ENCODE data around the gene NEURL4.
A peak's percentile ranks its signal among the peaks of the same experiment; 100 is the strongest.
"Not testable (repeated sequence)": the region's sequence is repeated elsewhere in the genome, so short reads cannot be mapped to it uniquely, and the experiment has no call there.

Gene NEURL4

GRCh38 chr17:7354262-7354843, 25.2 kb upstream of the NEURL4 start:
- H3K4me3 Mint-ChIP-seq = no peak overlapping the region
- peaks cover 22% of the 10 kb centered on the region for H3K4me1 Mint-ChIP-seq (ENCODE audit: low read depth)
- no peaks in the 10 kb centered on the region for H3K9me3 Mint-ChIP-seq (ENCODE audit: low read depth)
- no peaks in the 10 kb centered on the region for H3K27me3 Mint-ChIP-seq
- H3K27ac Mint-ChIP-seq = peak overlapping the region; percentile 2
- H3K36me3 Mint-ChIP-seq = no peaks in the 10 kb centered on the region

DNA sequence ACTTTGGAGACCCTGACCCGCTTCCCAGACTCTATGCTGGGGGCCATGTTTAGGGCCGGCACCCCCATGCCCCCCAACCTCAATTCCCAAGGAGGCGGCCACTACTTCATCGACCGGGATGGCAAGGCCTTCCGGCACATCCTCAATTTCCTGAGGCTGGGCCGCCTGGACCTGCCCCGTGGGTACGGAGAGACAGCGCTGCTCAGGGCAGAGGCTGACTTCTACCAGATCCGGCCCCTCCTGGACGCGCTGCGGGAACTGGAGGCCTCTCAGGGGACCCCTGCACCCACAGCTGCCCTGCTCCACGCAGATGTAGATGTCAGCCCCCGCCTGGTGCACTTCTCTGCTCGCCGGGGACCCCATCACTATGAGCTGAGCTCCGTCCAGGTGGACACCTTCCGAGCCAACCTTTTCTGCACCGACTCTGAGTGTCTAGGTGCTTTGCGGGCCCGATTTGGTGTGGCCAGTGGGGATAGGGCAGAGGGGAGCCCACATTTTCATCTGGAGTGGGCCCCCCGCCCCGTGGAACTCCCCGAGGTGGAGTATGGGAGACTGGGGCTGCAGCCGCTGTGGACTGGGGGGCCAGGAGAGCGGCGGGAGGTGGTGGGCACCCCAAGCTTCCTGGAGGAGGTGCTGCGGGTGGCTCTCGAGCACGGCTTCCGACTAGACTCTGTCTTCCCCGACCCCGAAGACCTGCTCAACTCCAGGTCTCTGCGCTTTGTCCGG, 23.9 kb upstream of the NEURL4 start:
- Mint-ChIP-seq H3K9me3 (ENCODE audit: low read depth) (no peaks in the 10 kb centered on the region), H3K4me1 (ENCODE audit: low read depth) (peaks cover 24% of the 10 kb centered on the region), H3K36me3 (no peaks in the 10 kb centered on the region), H3K27ac (no peak overlapping the region), H3K27me3 (no peaks in the 10 kb centered on the region), H3K4me3 (peak overlapping the region; percentile 86)

DNA sequence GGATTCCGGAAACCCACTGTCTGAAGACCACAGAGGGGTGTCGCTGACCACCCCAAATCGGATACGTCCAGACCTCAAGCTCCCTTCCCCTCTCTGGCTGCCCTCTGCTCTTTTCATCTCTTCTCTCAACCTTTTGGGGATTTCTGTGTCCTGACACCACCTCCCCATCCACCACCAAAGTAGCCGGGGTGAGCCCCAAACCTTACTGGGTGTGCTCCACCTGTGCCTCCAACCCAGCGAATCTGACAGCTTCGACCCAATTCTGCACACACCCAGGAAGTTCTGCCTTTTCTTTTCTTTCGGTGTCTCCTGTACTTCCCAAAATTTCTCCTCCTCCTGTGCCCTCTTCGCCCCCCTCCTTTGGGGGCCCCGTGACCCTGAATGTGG, 23.4 kb upstream of the NEURL4 start:
- H3K36me3 Mint-ChIP-seq = no peaks in the 10 kb centered on the region
- no peaks in the 10 kb centered on the region for H3K9me3 Mint-ChIP-seq (ENCODE audit: low read depth)
- peak overlapping the region; percentile 86 for H3K4me3 Mint-ChIP-seq
- peak overlapping the region; percentile 79 for H3K27ac Mint-ChIP-seq
- no peaks in the 10 kb centered on the region for H3K27me3 Mint-ChIP-seq
- H3K4me1 Mint-ChIP-seq (ENCODE audit: low read depth) = peaks cover 24% of the 10 kb centered on the region

DNA sequence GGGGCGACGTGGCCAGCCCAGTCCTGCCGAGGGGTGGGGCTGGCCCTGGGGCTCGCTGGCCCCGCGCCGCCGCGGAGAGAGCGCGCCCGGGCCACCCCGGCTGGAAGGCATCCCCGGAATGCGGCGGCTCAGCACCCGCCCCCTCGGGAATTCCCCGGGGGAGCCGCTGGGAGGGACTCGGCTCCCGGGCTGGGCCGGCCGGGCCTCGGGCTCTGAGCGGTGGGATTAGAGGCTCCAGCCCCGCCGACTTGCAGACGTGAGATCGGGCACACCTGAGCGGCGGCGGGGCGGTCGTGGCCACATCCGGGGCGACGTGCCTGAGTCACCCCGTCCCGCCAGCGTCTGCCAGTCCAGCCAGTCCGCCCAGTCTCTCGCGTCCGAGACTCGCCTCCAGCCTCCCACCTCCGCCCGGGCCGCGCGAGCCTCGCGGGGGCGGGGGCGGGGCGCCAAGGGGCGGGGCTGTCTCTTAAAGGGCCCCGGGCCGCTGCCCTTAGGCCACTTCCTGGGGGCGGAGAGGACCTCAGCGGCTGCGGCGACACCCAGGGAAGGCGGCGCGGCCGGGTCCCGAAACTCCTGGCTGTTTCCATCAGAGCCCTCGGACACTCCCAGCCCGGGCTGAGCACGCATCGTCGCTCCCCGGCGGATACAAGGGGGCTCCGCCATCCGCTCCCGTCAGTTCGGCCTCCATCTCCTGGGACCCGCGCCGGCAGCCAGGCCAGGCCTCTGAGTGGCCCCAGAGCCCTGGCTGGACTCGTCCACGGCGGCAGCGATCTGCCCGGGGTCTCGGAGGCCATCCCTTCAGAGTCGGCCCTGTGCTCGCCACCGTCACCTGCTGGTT, 22.7 kb upstream of the NEURL4 start, which contains the start of gene KCTD11:
TSS of gene KCTD11 (plus strand) at position 498 of the 838 bp plus-strand sequence.
- Mint-ChIP-seq H3K4me1 (ENCODE audit: low read depth) (peaks cover 24% of the 10 kb centered on the region), H3K36me3 (no peaks in the 10 kb centered on the region), H3K27me3 (no peaks in the 10 kb centered on the region), H3K4me3 (peak within 1 kb of the TSS; percentile 86), H3K27ac (peak within 1 kb of the TSS; percentile 79), H3K9me3 (ENCODE audit: low read depth) (no peaks in the 10 kb centered on the region)

DNA sequence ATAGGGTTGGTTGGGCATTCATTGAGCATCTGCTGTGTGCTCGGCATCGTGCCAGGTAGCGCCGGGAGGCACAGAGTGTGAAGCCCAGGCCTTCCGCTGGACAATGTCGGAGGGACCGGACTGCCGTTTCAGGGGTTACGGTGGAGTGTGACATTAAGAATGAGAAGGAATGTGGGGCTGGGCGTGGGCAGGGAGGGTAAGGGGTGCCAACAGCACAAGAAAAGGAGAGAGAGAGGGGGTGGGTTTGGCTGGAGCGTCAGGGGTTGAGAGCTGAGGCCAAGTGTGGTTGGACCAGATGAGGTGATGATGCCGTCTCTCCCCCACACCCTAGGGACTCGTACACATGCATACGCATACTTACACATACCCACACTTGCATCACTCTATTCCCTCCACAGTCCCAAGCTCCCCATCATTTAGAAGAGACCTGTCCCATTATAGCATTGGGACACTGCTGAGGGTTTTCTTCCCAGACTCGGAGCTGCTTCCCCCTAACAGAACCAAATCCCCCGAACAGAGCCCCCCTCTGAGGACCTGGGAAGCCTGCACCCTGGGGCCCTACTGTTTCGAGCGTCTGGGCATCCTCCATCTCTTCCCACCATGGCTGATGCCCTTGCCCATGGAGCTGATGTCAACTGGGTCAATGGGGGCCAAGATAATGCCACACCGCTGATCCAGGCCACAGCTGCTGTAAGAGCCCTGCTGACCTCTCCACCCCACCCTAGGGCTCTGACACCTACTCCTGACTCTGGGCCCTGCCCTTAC, 19.5 kb upstream of the NEURL4 start:
- Mint-ChIP-seq H3K9me3 (ENCODE audit: low read depth) (no peaks in the 10 kb centered on the region), H3K27ac (no peak overlapping the region), H3K36me3 (no peaks in the 10 kb centered on the region), H3K27me3 (no peaks in the 10 kb centered on the region), H3K4me1 (ENCODE audit: low read depth) (peaks cover 22% of the 10 kb centered on the region), H3K4me3 (no peak overlapping the region)

DNA sequence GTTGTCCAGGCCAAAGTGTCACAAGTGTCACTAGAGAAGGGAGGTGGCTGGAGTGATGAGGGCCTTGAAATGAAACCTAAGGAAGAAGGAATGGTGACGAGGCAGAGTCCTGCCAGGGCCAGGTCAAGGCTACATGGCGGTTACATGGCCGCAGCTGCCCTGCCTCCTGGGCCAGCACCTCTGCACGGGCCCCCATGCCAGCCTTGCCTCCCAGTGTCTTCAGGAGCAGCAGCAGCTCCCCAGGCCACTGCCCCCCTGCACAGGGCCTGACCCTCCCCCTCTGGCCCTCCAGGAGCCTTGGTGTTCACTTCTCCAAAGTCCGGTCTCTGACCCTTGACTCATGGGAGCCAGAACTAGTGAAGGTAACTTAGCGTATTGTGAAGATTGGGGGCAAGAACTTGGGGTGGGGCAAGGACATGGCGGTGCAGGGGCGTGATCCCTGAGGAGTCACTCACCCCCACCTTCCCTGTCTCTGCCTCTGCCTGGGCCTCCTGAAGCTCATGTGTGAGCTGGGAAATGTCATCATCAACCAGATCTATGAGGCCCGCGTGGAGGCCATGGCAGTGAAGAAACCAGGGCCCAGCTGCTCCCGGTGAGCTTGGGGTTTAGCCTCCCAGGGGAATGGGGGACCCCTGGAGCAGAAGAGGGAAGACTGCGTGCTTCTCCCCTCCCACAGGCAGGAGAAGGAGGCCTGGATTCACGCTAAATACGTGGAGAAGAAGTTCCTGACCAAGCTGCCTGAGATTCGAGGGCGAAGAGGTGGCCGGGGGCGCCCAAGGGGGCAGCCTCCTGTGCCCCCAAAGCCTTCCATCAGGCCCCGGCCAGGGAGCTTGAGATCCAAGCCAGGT, 18.7 kb upstream of the NEURL4 start:
- no peaks in the 10 kb centered on the region for H3K36me3 Mint-ChIP-seq
- H3K4me1 Mint-ChIP-seq (ENCODE audit: low read depth) = peaks cover 23% of the 10 kb centered on the region
- H3K27me3 Mint-ChIP-seq = no peaks in the 10 kb centered on the region
- H3K4me3 Mint-ChIP-seq = no peak overlapping the region
- no peak overlapping the region for H3K27ac Mint-ChIP-seq
- H3K9me3 Mint-ChIP-seq (ENCODE audit: low read depth) = no peaks in the 10 kb centered on the region

GRCh38 chr17:7346761-7347614, 17.9 kb upstream of the NEURL4 start:
- H3K36me3 Mint-ChIP-seq = no peaks in the 10 kb centered on the region
- H3K27ac Mint-ChIP-seq = no peak overlapping the region
- no peaks in the 10 kb centered on the region for H3K27me3 Mint-ChIP-seq

DNA sequence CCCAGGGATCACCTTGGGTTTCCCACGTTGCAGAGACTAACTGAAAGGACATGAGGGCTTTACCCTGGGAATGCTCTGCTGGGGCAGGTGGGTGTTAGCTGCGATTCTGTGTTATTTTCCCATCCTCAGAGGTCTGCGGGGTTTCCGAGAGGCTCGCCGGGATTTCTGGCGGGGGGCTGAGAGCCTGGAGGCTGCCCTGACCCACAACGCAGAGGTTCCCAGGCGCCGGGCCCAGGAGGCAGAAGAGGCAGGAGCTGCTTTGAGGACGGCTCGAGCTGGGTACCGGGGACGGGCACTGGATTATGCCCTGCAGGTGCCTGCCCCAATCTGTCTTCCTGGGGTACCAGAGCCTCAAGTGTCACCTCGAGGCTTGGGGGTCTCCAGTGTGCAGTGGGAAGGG, 14.1 kb upstream of the NEURL4 start:
- H3K27me3 Mint-ChIP-seq = no peaks in the 10 kb centered on the region

More at GRCh38 chr17:7346761-7347614, 17.9 kb upstream of the NEURL4 start:
- Mint-ChIP-seq H3K9me3 (ENCODE audit: low read depth) (no peaks in the 10 kb centered on the region), H3K4me3 (no peak overlapping the region), H3K4me1 (ENCODE audit: low read depth) (peaks cover 18% of the 10 kb centered on the region)

DNA sequence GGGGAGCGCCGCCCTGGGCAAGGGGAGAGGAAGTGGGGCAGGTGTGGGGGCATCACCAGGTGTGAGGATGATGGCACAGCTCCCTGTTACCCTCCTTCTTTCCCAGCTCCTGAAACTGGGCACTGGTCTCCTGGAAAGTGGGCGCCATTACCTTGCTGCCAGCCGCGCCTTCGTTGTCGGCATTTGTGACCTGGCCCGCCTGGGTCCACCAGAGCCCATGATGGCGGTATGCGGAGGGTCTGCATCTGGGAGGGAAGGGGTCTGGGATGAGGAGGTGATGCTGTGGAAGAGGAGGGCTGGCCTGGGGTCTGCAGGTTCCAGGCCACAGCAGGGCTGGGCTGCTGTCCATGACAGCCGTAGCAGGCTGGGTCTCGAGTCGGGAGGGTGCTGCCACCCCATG, 12.7 kb upstream of the NEURL4 start:
- H3K4me3 Mint-ChIP-seq = no peak overlapping the region
- H3K27me3 Mint-ChIP-seq = no peaks in the 10 kb centered on the region
- peak overlapping the region; percentile 22 for H3K27ac Mint-ChIP-seq
- H3K9me3 Mint-ChIP-seq (ENCODE audit: low read depth) = no peaks in the 10 kb centered on the region
- H3K36me3 Mint-ChIP-seq = peaks cover 6% of the 10 kb centered on the region
- peaks cover 28% of the 10 kb centered on the region for H3K4me1 Mint-ChIP-seq (ENCODE audit: low read depth)

More for the DNA sequence above, 14.1 kb upstream of the NEURL4 start:
- H3K27ac Mint-ChIP-seq = peak overlapping the region; percentile 84
- no peaks in the 10 kb centered on the region for H3K9me3 Mint-ChIP-seq (ENCODE audit: low read depth)
- peaks cover 17% of the 10 kb centered on the region for H3K4me1 Mint-ChIP-seq (ENCODE audit: low read depth)
- H3K4me3 Mint-ChIP-seq = no peak overlapping the region
- H3K36me3 Mint-ChIP-seq = peaks cover 6% of the 10 kb centered on the region

DNA sequence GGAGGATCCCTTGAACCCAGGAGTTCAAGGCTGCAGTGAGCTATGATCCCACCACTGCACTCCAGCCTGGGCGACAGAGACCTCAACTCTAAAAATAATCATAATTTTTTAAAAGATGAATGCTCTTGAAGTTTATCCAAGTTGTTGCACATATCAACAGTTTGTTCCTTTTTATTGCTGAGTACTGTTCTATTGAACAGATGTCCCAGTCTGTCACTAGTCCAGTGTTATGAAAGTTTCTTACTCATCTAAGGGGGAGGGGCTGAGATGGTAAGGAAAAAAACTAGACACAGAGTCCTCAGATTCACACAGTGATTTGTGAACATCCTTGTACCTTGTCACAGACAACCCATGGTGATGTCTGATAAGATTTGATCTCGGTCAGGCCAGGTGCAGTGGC, 11.0 kb upstream of the NEURL4 start:
- peaks cover 40% of the 10 kb centered on the region for H3K4me1 Mint-ChIP-seq (ENCODE audit: low read depth)
- H3K27me3 Mint-ChIP-seq = no peaks in the 10 kb centered on the region
- H3K4me3 Mint-ChIP-seq = no peak overlapping the region
- H3K36me3 Mint-ChIP-seq = peaks cover 6% of the 10 kb centered on the region
- peak overlapping the region; percentile 58 for H3K27ac Mint-ChIP-seq
- H3K9me3 Mint-ChIP-seq (ENCODE audit: low read depth) = no peaks in the 10 kb centered on the region

DNA sequence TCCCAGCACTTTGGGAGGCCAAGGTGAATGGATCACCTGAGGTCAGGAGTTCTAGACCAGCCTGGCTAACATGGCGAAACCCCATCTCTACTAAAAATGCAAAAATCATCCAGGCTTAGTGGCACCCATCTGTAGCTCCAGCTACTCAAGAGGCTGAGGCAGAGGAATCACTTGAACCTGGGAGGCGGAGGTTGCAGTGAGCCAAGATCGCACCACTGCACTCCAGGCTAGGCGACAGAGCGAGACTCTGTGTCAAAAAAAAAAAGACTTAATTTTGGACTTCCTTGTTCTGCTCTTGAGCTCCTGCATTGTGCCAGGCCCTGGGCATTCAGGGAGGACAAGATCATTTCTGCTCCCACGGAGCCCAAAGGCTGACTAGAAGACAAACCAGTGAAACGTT, 8.5 kb upstream of the NEURL4 start:
- peak overlapping the region; percentile 96 for H3K27ac Mint-ChIP-seq
- not testable (repeated sequence) for H3K9me3 Mint-ChIP-seq (ENCODE audit: low read depth); H3K36me3 Mint-ChIP-seq; H3K27me3 Mint-ChIP-seq
- peaks cover 52% of the 10 kb centered on the region for H3K4me1 Mint-ChIP-seq (ENCODE audit: low read depth)
- peak overlapping the region; percentile 92 for H3K4me3 Mint-ChIP-seq

- Mint-ChIP-seq H3K27me3 (no peaks in the 10 kb centered on the region), H3K4me3 (peak within 1 kb of the TSS; percentile 92), H3K27ac (peak within 1 kb of the TSS; percentile 96), H3K4me1 (ENCODE audit: low read depth) (peaks cover 57% of the 10 kb centered on the region), H3K9me3 (ENCODE audit: low read depth) (no peaks in the 10 kb centered on the region), H3K36me3 (peaks cover 5% of the 10 kb centered on the region)
Observed at GRCh38 chr17:7336240-7337175, 7.4 kb upstream of the NEURL4 start, which contains the start of gene ACAP1. ACAP1 (plus strand) TSS chr17:7336529; CDS start chr17:7336735, 206 bp downstream.

Data from activated naive CD8-positive, alpha-beta T cell (primary cell).